Measurements from ENCODE around the gene C1QTNF9.

The C1QTNF9 gene

DNA sequence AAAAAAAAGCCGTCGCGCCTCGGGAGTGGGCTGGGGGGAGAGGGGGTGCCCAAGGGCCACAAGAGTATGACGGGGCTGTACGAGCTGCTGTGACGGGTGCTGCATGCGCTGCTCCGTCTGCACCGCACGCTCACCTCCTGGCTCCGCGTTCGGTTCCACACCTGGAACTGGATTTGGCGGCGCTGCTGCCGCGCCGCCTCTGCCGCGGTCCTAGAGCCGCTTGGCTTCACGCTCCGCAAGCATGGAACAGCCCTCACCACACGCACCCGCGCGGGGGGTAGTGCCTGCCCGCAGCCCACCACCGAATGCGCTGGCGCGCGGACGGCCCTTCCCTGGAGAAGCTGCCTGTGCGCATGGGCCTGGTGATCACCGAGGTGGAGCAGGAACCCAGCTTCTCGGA, 18.8 kb downstream of the C1QTNF9 start:
- no peak for DNase-seq (ENCODE audit: low read depth, low spot score)
- TF ChIP-seq, protein P1, sequence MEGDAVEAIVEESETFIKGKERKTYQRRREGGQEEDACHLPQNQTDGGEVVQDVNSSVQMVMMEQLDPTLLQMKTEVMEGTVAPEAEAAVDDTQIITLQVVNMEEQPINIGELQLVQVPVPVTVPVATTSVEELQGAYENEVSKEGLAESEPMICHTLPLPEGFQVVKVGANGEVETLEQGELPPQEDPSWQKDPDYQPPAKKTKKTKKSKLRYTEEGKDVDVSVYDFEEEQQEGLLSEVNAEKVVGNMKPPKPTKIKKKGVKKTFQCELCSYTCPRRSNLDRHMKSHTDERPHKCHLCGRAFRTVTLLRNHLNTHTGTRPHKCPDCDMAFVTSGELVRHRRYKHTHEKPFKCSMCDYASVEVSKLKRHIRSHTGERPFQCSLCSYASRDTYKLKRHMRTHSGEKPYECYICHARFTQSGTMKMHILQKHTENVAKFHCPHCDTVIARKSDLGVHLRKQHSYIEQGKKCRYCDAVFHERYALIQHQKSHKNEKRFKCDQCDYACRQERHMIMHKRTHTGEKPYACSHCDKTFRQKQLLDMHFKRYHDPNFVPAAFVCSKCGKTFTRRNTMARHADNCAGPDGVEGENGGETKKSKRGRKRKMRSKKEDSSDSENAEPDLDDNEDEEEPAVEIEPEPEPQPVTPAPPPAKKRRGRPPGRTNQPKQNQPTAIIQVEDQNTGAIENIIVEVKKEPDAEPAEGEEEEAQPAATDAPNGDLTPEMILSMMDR (IDR thresholded peaks at IDR 0.05; ENCODE audit: low read depth, low read length) = no peak
- in situ Hi-C loops (cut with HindIII; ENCODE audit: low sequenced_read_pairs) = no loop called here
- H3K4me3 ChIP-seq (ENCODE audit: low read depth, low read length) = peak overlapping the region; percentile 22

DNA sequence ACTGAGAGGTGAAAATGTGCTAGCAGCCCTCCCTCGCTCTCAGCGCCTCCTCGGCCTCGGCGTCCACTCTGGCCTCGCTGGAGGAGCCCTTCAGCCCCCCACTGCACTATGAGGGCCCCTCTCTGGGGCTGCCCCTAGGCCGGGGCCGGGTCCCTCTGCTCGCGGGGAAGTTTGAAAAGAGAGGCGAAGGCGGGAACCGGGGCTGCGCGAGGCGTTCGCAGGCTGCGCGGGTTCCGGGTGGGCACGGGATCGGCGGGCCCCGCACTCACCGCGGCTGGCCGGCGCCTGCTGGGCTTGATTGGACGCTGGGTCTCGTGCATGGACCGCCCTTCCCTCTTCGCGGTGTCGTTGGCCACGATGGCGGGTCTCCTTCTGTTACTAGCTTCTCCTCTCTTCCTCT, 29.3 kb downstream of the C1QTNF9 start:
- no peak overlapping the region for H3K4me3 ChIP-seq (ENCODE audit: low read depth, low read length)
- DNase-seq (ENCODE audit: low read depth, low spot score) = no peak
- in situ Hi-C loops (cut with HindIII; ENCODE audit: low sequenced_read_pairs) = no loop called here
- TF ChIP-seq, protein P1 (IDR thresholded peaks at IDR 0.05; ENCODE audit: low read depth, low read length) = no peak

DNA sequence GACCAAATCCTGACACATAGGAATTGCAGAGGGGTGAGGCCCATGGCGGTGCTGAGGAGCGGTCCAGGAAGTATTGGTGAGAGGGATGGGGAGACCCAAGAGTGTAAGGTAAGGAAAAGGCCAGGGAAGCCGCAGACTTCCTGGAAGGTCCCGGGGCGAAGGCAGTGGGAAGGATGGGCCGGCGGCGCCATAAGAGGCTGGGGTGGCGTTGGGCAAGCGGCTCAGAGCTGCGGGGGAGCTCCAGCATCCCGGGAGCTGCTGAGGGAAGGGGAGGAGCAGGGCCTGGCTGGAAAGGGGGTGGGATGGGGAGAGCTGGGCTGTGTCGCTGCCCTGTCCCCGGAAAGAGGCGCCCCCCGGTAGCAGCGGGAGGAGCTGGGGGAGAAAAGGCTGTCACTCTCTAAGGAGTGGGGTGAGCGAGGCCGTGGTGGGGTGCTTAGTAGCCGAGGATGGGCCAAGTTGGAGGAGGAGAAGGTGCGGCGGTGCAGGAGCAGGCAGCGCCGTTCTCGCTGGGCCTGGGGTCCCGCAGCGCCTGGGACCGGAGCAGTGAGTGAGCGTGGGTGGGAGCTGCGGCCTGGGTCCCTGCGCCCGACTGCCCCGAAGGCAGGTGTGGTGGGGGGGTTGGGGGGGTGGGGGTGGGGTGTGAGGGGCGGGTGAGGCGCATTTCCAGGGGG, 30.7 kb downstream of the C1QTNF9 start:
- TF ChIP-seq, protein P1 (IDR thresholded peaks at IDR 0.05; ENCODE audit: low read depth, low read length) = no peak
- in situ Hi-C loops (cut with HindIII; ENCODE audit: low sequenced_read_pairs) = no loop called here
- no peak overlapping the region for H3K4me3 ChIP-seq (ENCODE audit: low read depth, low read length)
- no peak for DNase-seq (ENCODE audit: low read depth, low spot score)

DNA sequence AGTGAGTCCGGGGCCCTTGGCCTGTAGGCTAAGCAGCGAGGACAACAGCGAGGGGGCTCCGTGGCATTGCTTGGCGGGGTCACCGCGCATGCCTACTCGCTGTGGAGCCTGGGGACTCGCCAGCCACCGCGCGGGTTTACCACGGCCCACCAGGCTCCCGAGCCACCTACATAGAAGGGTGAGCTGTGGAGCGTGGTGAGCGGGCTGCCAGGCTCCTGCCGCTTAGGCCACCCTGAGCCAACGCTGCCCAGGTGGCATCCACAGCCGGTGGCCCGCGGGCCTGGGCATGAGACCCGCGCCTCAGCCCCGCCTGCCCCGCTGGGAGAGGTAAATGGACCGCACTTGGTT, 31.2 kb downstream of the C1QTNF9 start:
- no peak for DNase-seq (ENCODE audit: low read depth, low spot score)
- TF ChIP-seq, protein P1 (IDR thresholded peaks at IDR 0.05; ENCODE audit: low read depth, low read length) = no peak
- no peak overlapping the region for H3K4me3 ChIP-seq (ENCODE audit: low read depth, low read length)
- in situ Hi-C loops (cut with HindIII; ENCODE audit: low sequenced_read_pairs) = no loop called here

DNA sequence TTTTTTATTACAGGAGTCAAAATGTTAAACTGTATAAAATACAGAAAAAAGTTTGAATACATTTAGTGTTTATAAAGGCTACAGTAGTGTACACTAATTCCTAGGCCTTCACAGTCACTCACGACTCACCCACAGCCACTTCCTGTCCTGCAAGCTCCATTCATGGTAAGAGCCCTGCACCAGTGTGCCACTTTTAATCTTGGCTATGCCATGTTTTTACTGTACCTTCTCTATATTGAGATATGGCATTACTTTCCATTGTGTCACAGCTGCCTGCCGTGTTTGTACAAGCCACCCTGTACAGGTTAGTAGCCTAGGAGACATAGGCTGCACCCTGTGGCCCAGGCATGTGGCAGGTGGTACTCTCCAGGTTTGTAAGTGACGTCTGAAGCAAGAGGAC, 32.1 kb downstream of the C1QTNF9 start:
- H3K4me3 ChIP-seq (ENCODE audit: low read depth, low read length) = no peak overlapping the region
- in situ Hi-C loops (cut with HindIII; ENCODE audit: low sequenced_read_pairs) = no loop called here
- DNase-seq (ENCODE audit: low read depth, low spot score) = peak; percentile 2
- TF ChIP-seq, protein P1 (IDR thresholded peaks at IDR 0.05; ENCODE audit: low read depth, low read length) = no peak

DNA sequence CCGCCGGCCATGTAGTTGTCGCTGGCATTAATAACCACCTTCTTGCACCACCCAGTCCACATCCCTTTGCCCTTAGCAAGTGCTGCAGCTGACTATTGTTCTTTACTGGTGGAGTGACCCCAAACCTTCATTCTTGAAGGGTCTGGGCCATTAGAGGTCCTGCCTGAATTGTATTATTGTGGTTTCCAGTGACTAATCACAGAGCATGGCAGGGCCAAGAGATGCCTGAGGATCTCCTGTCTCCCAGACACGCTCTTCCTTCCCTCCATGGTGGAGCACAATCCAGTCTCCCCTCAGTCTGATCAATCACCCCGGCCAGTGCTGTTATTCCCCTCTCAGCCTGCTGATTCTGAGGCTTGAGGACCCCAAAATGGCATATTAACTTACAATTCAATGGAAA, 39.0 kb downstream of the C1QTNF9 start:
- no peak overlapping the region for H3K4me3 ChIP-seq (ENCODE audit: low read depth, low read length)
- TF ChIP-seq, protein P1 (IDR thresholded peaks at IDR 0.05; ENCODE audit: low read depth, low read length) = no peak
- in situ Hi-C loops (cut with HindIII; ENCODE audit: low sequenced_read_pairs) = no loop called here
- no peak for DNase-seq (ENCODE audit: low read depth, low spot score)

All from astrocyte of the spinal cord (primary cell).